A204.1 (cell line): ENCODE data around the gene CEMIP.

Experiments
- FAIRE-seq: peaks from 2 replicates; lab custom pipeline; 2012; peaks lifted over from hg19 to GRCh38; lab: Jason Lieb, UNC

The CEMIP gene, protein sequence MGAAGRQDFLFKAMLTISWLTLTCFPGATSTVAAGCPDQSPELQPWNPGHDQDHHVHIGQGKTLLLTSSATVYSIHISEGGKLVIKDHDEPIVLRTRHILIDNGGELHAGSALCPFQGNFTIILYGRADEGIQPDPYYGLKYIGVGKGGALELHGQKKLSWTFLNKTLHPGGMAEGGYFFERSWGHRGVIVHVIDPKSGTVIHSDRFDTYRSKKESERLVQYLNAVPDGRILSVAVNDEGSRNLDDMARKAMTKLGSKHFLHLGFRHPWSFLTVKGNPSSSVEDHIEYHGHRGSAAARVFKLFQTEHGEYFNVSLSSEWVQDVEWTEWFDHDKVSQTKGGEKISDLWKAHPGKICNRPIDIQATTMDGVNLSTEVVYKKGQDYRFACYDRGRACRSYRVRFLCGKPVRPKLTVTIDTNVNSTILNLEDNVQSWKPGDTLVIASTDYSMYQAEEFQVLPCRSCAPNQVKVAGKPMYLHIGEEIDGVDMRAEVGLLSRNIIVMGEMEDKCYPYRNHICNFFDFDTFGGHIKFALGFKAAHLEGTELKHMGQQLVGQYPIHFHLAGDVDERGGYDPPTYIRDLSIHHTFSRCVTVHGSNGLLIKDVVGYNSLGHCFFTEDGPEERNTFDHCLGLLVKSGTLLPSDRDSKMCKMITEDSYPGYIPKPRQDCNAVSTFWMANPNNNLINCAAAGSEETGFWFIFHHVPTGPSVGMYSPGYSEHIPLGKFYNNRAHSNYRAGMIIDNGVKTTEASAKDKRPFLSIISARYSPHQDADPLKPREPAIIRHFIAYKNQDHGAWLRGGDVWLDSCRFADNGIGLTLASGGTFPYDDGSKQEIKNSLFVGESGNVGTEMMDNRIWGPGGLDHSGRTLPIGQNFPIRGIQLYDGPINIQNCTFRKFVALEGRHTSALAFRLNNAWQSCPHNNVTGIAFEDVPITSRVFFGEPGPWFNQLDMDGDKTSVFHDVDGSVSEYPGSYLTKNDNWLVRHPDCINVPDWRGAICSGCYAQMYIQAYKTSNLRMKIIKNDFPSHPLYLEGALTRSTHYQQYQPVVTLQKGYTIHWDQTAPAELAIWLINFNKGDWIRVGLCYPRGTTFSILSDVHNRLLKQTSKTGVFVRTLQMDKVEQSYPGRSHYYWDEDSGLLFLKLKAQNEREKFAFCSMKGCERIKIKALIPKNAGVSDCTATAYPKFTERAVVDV (N-terminal part only)

DNA sequence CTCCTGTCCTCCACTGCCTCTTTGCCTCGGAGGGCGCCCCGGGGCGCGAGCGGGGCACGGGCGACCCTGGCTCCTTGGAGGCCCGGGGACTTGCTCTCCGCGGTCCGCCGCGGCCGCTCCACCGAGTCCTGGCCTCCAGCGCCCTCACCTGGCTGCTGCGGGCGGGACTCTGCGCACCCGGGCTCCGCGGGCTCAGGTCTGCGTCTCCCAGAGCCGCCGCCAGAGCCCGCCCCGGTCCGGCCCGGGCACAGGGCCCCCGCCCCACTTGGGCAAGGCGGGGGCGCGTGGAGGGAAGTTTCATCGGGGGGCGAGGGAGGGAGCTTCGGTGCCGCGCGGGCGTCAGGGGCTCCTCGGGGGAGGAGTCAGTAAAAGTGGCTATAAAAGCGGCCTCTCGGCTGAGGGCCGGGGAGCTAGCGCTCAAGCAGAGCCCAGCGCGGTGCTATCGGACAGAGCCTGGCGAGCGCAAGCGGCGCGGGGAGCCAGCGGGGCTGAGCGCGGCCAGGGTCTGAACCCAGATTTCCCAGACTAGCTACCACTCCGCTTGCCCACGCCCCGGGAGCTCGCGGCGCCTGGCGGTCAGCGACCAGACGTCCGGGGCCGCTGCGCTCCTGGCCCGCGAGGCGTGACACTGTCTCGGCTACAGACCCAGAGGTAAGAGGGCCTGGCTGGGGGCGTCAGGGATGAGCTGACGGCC, at the start of gene CEMIP:
TSS of gene CEMIP (plus strand) at position 407 of the 694 bp plus-strand sequence. CDS start 94,510 bp downstream, outside the sequence.
- FAIRE-seq, result no peak

DNA sequence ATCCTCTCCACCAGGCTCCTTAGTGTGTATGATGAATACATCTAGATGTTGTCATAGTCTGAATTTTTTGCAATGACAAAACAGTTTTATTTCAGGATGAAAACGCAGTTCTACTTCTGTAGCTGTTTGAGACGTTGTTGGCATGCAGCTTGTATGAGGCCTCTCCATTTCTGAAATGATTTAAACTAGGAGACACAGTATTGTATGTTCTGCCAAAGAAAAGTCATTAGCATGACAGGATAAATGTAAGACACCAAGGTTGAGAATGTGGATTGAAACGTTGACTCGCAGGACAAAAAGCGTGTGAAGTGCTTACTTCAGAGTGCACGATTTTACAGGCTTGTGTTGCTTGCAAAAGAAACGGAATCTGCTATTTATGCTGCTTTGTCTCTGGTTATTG, 48.8 kb upstream of the CEMIP start:
- FAIRE-seq, result no peak

DNA sequence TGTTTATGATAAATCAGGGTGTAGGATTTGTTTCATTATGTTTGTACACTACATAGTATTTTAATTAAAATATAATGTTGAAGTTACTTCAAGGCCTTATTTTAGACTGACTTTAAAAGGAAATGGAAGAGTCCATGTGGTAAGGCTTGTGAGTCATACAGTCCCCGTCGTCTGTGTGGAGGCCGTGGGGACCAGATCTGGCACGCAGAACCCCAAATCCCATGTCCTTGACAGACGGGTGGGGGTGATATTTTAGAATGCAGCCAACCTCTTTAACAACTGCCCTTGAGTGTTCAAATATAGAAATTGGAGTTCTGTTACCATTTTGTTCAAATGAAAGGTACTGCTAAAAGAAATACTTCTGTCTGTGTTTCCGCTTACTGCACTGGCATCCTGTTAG, 48.2 kb upstream of the CEMIP start:
- no peak for FAIRE-seq

DNA sequence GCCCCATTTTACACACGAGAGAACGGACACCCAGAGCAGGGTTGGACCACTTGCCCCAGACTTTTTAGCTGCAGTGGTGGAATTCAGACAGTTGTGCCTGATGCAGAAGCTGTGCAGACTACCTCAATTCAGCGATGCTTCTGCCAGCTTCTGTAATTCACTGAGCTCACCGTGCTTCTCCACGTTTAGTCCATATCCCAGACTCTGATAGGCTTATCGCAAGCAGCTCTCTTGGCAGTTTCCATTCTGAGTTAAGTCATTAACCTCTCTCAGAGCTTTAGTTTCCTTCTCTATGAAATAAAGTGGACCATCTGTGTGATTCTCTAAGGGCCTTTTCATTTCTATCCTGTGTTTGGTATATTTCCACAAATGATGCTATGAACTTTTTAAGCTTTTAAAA, 47.0 kb upstream of the CEMIP start:
- FAIRE-seq, result no peak

DNA sequence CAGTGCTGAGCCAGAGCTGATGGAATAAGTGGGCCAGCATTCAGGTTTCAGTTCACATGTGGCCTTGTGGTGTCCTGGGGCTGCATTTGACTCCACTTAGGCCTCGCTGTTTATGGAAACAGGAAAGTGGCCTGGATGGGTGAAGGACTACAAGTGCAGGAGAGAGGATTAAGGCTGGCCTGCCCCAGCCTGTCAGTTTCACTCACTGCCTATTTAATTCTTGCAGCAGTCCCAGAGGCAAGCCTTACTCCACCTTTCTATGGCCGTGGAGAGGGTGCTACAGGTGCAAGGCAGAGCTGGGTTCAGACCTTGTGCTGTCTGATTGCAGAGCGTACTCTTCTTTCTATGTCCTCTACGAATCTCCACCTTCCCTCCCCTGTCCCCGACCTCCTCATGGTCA, 46.4 kb upstream of the CEMIP start:
- no peak for FAIRE-seq

DNA sequence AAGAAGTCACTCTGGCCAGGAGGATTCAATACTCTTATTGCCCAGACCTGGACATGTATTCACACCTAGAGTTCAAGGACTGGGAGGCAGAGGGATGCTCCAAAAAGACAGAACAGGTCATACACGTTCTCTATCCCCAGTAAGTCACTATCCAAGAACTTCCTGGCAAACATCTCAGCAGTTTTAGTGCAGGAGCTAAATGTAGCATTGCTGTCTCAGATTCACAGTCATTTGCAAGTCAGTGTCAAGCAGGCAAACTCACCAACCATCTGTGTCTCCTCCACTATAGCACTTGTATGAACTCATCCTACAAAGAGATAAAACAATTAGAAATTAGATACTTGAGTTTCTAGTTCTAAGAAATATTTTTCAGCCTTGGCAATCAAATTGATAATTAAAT, 45.7 kb upstream of the CEMIP start:
- FAIRE-seq, result no peak

DNA sequence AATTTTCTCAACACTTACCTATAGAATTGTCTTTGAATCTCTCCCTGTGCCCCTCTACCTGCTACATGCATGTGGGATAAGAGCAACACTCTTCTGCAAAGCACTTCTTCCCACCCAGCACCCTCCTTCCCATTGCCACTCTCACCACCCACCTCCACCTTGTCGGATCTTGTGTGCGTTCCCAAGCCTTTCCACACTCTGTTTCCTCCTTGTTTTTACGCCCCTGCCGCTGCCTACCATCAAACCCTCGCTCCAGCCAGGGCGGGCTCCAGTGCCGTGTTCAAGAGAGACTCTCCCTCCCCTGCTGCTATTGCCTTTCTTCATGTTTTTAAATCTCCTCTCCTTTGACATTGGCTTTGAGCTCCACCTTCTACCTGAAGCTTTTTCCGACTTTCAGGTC, 43.8 kb upstream of the CEMIP start:
- FAIRE-seq, result no peak

DNA sequence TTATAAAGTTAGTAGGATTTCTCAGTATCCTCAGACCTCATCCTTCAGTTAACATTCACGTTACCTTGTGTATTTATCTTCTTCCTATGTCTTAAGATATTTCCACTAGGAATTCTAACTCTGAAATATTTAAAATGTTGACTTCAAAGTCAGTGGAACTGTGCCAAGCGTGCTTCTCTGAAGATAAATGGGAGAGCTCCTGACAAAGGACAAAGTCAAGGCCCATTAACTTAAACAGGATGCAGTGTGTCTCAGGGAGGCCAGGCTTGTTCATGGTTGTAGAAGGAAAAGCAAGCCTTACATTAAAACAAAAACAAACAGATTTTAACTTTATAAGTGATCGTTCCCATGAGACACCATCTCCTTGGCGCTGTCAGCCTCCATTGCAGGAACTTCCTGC, 42.6 kb upstream of the CEMIP start:
- no peak for FAIRE-seq

DNA sequence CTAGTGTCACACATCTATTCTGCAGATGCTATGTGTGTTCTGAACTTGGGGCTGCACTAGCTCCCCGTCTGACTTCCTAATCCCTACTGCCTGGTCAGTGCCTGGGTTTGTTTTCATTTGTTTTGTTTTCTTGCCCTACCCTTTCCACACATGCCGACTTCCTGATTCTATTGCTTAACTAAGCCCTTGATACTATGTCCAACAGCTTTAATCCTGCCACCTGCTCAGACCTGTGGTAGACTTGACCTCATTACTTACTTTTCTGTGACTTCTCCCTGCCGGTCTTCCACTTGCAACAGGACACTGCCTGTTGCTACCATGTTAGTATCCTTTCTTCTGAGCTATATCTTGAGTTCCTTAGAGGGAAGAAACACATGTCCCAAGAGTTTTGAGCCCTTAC, 39.3 kb upstream of the CEMIP start:
- FAIRE-seq, result no peak

DNA sequence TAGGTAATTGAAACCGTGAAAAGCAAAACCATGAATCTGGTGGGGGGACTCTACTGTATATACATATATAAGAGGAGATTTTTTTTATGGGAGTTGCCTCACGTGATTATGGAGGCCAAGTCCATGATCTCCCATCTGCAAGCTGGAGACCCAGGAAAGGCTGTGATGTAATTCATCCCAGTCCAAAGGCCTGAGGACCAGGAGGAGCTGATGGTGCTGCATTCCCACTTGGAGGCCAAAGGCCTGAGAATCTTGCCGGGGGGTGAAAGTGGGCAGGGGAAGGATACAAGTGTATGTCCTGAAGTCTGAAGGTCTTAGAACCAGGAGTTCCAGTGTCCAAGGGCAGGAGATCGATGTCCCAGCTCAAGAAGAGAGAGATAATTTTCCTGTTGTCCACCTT, 37.1 kb upstream of the CEMIP start:
- no peak for FAIRE-seq

DNA sequence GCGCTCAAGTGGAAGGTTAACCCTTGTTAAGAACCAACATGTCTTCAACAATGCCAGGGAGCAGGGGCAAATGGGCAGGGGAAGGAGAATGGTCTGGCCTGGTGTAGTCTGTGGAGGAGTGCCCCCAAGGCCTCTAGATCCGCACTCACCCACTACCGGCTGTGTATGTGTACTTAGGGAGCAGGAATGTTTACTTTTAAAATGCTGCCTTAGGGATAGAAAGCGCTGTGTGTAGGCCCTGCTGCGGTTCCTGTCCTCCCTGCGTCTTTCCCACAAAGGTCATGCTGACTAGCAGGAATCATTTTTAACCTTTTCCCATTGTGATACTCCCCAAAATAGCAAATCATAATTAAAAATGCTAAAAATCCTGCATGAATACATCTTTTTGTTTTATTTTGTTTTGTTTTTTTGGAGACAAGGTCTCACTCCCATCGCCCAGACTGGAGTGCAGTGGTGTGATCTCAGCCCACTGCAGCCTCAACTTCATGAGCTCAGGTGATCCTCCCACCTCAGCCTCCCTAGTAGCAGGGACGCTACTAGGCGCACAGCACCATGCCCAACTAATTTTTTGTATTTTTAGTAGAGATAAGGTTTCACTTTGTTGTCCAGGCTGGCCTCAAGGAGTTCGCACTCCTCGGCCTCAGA, 35.9 kb upstream of the CEMIP start:
- no peak for FAIRE-seq

DNA sequence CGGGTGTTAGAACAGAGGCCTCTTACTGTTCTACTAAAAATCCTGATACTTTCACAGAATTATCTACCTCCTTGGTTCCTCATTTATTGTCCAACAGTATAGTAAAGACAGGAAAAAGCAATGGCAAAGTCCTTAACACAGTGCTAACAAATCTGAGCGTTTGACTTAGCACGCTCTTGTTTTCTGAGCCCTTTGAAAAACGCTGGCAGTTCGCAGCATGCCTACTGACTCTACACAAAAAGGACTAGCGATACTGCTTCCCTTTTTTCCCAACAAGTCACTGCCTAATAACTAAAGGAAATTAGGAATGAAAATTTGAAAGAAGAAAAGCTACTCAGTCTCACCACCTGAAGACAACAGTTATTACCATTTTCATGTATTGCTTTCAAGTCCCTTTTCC, 34.8 kb upstream of the CEMIP start:
- no peak for FAIRE-seq

DNA sequence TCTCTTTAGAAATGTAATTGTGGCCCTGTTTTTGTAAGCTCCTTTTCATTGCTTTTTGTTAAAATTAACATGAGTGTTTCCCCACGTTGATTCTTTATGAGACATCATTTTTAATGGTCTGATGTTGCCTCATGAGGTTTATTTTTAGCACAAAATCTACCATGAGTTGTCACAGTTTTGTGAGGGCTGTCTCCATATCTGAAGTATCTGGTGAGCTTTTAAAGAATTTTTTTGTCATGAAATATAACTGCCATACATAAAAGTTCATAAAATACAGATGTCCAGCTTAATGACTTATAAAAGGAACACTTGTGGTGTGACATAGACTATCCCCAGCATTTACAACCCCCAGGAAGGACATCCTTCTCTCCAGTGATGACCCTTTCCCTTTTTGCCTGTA, 34.3 kb upstream of the CEMIP start:
- FAIRE-seq, result no peak

DNA sequence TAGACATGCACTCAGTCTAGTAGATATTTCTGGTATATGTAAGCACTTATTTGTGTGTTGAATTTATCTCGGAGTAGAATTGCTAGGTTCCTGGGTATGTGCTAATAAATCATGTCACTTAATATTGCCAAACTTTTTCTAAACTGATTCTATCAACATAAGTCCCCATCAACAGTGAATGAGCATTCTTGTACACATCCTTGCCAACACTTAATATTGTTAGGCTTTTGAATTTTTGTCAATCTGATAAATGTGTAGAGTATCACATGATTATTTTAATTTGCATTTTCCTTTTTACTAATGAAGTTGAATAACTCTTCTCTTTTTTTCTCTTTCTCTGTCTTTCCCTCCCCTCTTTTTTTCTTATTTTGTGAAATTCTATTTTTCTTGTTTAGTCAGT, 33.3 kb upstream of the CEMIP start:
- no peak for FAIRE-seq

DNA sequence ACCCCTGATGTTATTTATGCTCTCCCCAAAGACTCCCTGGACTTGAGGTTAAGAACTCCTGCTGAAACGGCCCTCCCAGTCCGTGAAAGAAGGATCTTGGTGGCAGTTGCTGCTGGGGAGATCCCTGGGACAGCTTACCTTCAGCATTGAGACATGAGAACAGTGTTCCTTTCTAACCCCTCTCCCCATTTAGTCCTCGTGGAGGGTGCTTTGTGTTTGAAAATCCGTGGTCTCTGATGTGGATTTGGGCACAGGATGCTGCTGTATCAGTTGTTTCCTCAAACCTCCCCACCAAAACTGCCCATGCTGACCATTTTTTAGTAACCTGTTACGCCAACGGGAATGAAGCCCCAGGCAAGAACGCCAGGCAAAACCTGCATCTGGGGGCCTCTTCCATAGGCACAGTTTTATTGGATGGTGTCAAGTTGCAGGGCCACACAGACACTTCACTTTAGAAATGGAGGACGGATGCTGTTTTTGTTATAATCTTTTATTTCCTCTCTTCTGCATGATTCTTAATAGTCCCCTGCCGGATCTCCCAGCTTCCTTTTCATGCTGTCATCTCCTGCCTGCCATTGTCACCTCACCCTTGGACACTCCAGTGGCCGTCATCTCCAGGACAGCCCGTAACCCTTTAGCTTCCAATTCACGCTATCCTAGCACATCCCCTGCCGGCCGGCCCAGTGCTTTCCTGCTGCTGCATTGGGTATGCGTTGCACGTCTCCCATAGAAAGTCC, 31.7 kb upstream of the CEMIP start:
- no peak for FAIRE-seq

DNA sequence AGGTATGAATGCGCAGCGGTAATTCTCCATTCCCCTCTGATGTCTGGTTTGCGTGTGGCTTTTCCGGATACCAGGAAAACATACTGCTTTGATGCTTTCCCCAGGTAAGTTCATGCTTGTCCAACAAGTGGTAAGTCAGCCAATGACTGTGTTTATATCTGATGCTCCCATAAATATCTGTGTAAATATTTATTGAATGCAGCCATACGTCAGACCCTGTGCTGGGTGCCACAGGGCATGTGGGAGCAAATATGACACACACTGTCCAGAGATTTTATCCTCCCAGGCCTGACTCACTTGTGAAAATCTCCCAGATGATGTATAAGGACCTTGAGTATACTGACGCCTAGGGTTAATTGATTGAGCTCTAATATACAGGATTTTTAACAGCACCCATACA, 29.6 kb upstream of the CEMIP start:
- no peak for FAIRE-seq

DNA sequence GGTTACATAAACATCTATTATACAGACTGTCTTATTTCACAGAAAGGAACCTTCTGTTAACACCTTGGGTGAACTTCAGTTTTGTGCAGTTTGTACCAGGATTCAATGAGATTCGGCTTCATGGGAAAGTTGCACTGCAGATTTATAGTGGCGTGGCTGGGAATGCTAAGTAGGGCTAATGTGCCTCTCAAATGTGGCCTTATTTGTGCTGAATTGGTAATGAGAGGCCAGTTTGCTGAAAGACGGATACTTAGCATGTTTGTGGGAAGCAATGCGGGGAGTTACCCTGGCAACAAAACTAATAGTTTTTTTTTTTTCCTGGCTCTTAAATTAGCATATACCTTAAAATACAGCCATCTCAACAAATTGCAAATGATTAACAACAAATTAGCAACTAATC, 28.6 kb upstream of the CEMIP start:
- FAIRE-seq, result no peak

DNA sequence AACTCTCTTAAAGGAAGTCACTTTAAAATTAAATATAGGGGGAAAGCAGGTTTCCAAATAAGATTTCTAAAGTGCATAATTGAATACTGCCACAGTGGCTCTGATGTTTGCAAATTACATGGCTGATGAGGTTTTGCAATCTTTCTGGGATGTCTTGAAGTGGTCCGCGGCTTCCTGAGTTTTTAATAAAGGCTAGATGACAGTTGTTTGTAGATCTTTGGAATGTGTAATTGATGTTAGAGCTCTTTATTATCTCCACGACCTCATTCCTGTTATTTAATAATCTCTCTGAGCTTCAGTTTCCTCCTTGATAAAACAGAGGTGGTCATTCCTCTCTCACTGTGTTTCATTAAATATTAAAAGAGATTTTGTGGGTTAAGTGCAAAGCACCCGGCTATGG, 27.0 kb upstream of the CEMIP start:
- no peak for FAIRE-seq

DNA sequence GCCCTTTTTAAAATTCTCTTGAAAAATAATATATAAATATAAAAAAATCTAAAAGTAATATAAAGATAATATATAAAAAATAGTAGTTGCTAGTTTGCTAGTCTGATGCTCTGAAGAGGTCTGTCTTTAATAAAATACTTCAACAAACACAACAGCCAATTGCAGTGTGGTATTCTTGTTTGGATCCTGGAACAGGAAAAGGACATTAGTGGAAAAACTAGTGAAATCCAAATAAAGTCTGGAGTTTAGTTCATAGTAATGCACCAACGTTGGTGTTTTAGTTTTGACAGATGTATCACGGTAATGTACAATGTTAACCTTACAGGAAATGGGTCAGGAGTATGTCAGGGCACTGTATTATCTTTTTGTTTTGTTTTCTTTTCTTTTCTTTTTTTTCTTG, 26.0 kb upstream of the CEMIP start:
- no peak for FAIRE-seq

DNA sequence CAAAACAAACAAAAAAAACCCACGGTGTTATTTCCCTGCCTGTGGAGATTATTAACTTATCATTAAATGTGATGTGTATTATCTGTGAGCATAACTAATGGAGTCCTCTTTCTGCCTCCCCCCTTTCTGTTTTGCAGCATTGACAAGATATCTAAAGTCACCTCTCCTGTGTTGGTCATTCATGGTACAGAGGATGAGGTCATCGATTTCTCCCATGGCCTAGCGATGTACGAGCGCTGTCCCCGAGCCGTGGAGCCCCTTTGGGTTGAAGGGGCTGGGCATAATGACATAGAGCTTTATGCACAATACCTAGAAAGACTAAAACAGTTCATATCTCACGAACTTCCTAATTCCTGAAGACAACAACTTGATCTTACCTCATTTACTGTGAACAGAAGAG, 25.2 kb upstream of the CEMIP start:
- no peak for FAIRE-seq

DNA sequence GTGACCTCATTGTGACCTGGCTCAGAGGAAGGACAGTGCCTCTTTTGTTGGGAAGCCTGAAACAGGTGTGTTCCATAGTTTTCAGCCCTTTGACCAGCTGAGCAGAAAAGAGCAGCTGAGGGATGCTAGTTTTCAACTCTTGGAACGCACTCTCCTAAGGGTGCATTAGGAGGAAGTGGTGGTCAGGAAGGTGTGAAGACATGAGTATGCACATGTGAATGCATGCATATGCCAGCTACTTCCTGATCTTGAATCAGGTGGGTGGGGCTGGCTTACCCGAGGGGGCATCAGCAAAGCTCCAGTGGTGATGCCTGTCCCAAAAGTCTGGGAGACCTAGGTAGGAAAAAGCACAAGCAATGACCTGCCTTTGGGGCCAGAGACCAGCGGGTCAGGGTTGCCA, 23.3 kb upstream of the CEMIP start:
- FAIRE-seq, result no peak
